Uterus (tissue), 4 donors: ENCODE measurements around the gene ELP1. TPM values are rescaled to one million over a fixed set of nuclear protein-coding genes. Genes with fewer than 3 reads are reported as not detected.

Experiments
- DNase-seq, 2 donors: peaks; one replicate each; pipeline ENCODE4 v3.0.0-alpha.2; 2019 to 2020
- H3K27ac ChIP-seq, 2 donors: fragments of 200-600 bp; sonication (generic); 1 replicate in 1 of 2; 2 replicates in 1 of 2; pipeline ENCODE4 v1.5.1; 2016 to 2018
- H3K27me3 ChIP-seq, 2 donors: fragments of 200-600 bp; sonication (generic); one replicate each; pipeline ENCODE4 v1.5.1; 2018 to 2019; ENCODE audit warnings: control low read depth in 1 of 2
- H3K36me3 ChIP-seq, 2 donors: fragments of 200-600 bp; sonication (generic); one replicate each; pipeline ENCODE4 v1.5.1; 2019; ENCODE audit warnings: control low read depth in 1 of 2
- H3K4me1 ChIP-seq, 2 donors: fragments of 200-600 bp; sonication (generic); one replicate each; pipeline ENCODE4 v1.5.1; 2018 to 2019; ENCODE audit warnings: control low read depth in 1 of 2
- H3K4me3 ChIP-seq, 2 donors: fragments of 200-600 bp; sonication (generic); 1 replicate in 1 of 2; 2 replicates in 1 of 2; pipeline ENCODE4 v1.5.1; 2018 to 2019; ENCODE audit warnings: mild to moderate bottlenecking in 1 of 2
- H3K9me3 ChIP-seq, 2 donors: fragments of 200-600 bp; sonication (generic); one replicate each; pipeline ENCODE4 v1.5.1; 2019; ENCODE audit warnings: control low read depth in 1 of 2
- CTCF ChIP-seq, 4 experiments: fragments of 200-600 bp in 2 of 4; fragments of 450-650 bp in 2 of 4; sonication (generic) in 2 of 4; IDR thresholded peaks; one replicate each; pipeline ENCODE4 v1.5.1; 2016 to 2019; ENCODE audit warnings: antibody characterized with exemption in 4 of 4, mild to moderate bottlenecking in 2 of 4, moderate library complexity in 1 of 4
- POLR2A ChIP-seq, 2 donors: fragments of 450-650 bp; IDR thresholded peaks; one replicate each; pipeline ENCODE4 v1.6.1; 2016; ENCODE audit warnings: antibody characterized with exemption in 2 of 2, mild to moderate bottlenecking in 1 of 2, moderate library complexity in 1 of 2
- intact Hi-C: fragments of 100-400 bp; cut with DNase I; formaldehyde crosslinking; loops from one replicate; pipeline ENCODE4 v1.15.1; 2023; ENCODE audit warnings: low total_unique reads
- total RNA-seq, 4 donors: library from RNA; depleted of rRNA in 3 of 4; stranded (reverse); fragments of >200 nt in 3 of 4; gene quantifications; one replicate each; pipeline versions ENCODE4 v1.1.0 to v1.2.4, GENCODE V29; 2014 to 2023
- donor health status: DM: yes; HTN: yes; CAD: no.

The ELP1 gene
- total RNA-seq, 4 donors from 2014 or later: 5.0 to 71.2 (median 36.2) TPM

- H3K4me3 ChIP-seq: no peak overlapping the region
- no peak for DNase-seq
- H3K9me3 ChIP-seq: no peaks in the 10 kb centered on the region
- no peak overlapping the region for H3K27ac ChIP-seq
- no peaks in the 10 kb centered on the region for H3K4me1 ChIP-seq
- intact Hi-C loops: no loop called here
- TF ChIP-seq POLR2A (IDR thresholded peaks at IDR 0.05) (no peak), CTCF (IDR thresholded peaks at IDR 0.05) (no peak)
- H3K36me3 ChIP-seq: no peaks in the 10 kb centered on the region
- H3K27me3 ChIP-seq: no peaks in the 10 kb centered on the region
Observed at GRCh38 chr9:108913391-108913790, 20.5 kb downstream of the ELP1 start.

GRCh38 chr9:108911820-108912219, 22.1 kb downstream of the ELP1 start:
- no peaks in the 10 kb centered on the region for H3K4me1 ChIP-seq
- no peak for DNase-seq
- H3K36me3 ChIP-seq: no peaks in the 10 kb centered on the region
- intact Hi-C loops: no loop called here
- no peak overlapping the region for H3K27ac ChIP-seq
- H3K27me3 ChIP-seq: no peaks in the 10 kb centered on the region
- H3K9me3 ChIP-seq: no peaks in the 10 kb centered on the region
- no peak overlapping the region for H3K4me3 ChIP-seq
- no peak for TF ChIP-seq CTCF (IDR thresholded peaks at IDR 0.05)

GRCh38 chr9:108910914-108911313, 23.0 kb downstream of the ELP1 start:
- H3K27ac ChIP-seq: no peak overlapping the region
- H3K36me3 ChIP-seq: no peaks in the 10 kb centered on the region
- H3K27me3 ChIP-seq: no peaks in the 10 kb centered on the region
- intact Hi-C loops: no loop called here
- TF ChIP-seq POLR2A (IDR thresholded peaks at IDR 0.05) (no peak), CTCF (IDR thresholded peaks at IDR 0.05) (no peak)
- DNase-seq: no peak
- H3K9me3 ChIP-seq: no peaks in the 10 kb centered on the region
- H3K4me1 ChIP-seq: no peaks in the 10 kb centered on the region
- H3K4me3 ChIP-seq: no peak overlapping the region

GRCh38 chr9:108910402-108910801, 23.5 kb downstream of the ELP1 start:
- no peaks in the 10 kb centered on the region for H3K9me3 ChIP-seq
- DNase-seq: no peak
- TF ChIP-seq POLR2A (IDR thresholded peaks at IDR 0.05) (no peak), CTCF (IDR thresholded peaks at IDR 0.05) (no peak)
- H3K36me3 ChIP-seq: no peaks in the 10 kb centered on the region
- H3K4me3 ChIP-seq: no peak overlapping the region
- H3K27ac ChIP-seq: no peak overlapping the region
- intact Hi-C loops: no loop called here
- no peaks in the 10 kb centered on the region for H3K4me1 ChIP-seq
- H3K27me3 ChIP-seq: no peaks in the 10 kb centered on the region

GRCh38 chr9:108905494-108905893, 28.4 kb downstream of the ELP1 start:
- intact Hi-C loops: no loop called here
- no peaks in the 10 kb centered on the region for H3K4me1 ChIP-seq
- H3K36me3 ChIP-seq: no peaks in the 10 kb centered on the region
- no peak for TF ChIP-seq POLR2A (IDR thresholded peaks at IDR 0.05)
- TF ChIP-seq CTCF (IDR thresholded peaks at IDR 0.05): no peak
- no peak overlapping the region for H3K4me3 ChIP-seq
- no peaks in the 10 kb centered on the region for H3K27me3 ChIP-seq
- H3K27ac ChIP-seq: no peak overlapping the region
- no peak for DNase-seq
- H3K9me3 ChIP-seq: no peaks in the 10 kb centered on the region
